ENCODE measurements around the gene RAB11FIP3.
"Not testable (repeated sequence)": the region's sequence is repeated elsewhere in the genome, so short reads cannot be mapped to it uniquely, and the experiment has no call there.

The RAB11FIP3 gene

GRCh38 chr16:425082-425718 lies at the start of gene RAB11FIP3:
TSS of gene RAB11FIP3 (plus strand) at chr16:425649. CDS start at chr16:426007, 358 bp downstream.
- DNase-seq, result peak; percentile 50

- no peak for DNase-seq
These were observed 49.3 kb upstream of the RAB11FIP3 start for GRCh38 chr16:375927-376816.

GRCh38 chr16:376817-377418 lies 48.5 kb upstream of the RAB11FIP3 start:
- no peak for DNase-seq

GRCh38 chr16:377419-377951 lies 48.0 kb upstream of the RAB11FIP3 start:
- no peak for DNase-seq

- not testable (repeated sequence) for DNase-seq
These were observed 47.2 kb upstream of the RAB11FIP3 start for GRCh38 chr16:378113-378820.

GRCh38 chr16:378821-379182 lies 46.6 kb upstream of the RAB11FIP3 start:
- no peak for DNase-seq

GRCh38 chr16:379183-379960 lies 46.1 kb upstream of the RAB11FIP3 start:
- no peak for DNase-seq

GRCh38 chr16:379961-380761 lies 45.3 kb upstream of the RAB11FIP3 start:
- DNase-seq, result no peak

- no peak for DNase-seq
These were observed 44.8 kb upstream of the RAB11FIP3 start for GRCh38 chr16:380762-381011.

- DNase-seq, result no peak
These were observed 44.2 kb upstream of the RAB11FIP3 start for GRCh38 chr16:381012-381788.

- no peak for DNase-seq
These were observed 43.4 kb upstream of the RAB11FIP3 start, which contains the start of gene PGAP6 for GRCh38 chr16:381789-382717. TSS of gene PGAP6 (minus strand) at chr16:381978. CDS start at chr16:381821, 157 bp downstream.

GRCh38 chr16:383326-384051 lies 42.0 kb upstream of the RAB11FIP3 start:
- DNase-seq, result no peak

- no peak for DNase-seq
These were observed 38.8 kb upstream of the RAB11FIP3 start for GRCh38 chr16:386641-387156.

GRCh38 chr16:387761-388666 lies 37.4 kb upstream of the RAB11FIP3 start:
- not testable (repeated sequence) for DNase-seq

- DNase-seq, result no peak
These were observed 36.1 kb upstream of the RAB11FIP3 start for GRCh38 chr16:389352-389751.

- DNase-seq, result peak; percentile 68
These were observed 33.5 kb upstream of the RAB11FIP3 start for GRCh38 chr16:391885-392335.

- no peak for DNase-seq
These were observed 32.9 kb upstream of the RAB11FIP3 start for GRCh38 chr16:392450-393030.
